BLaER1 (cell line): Measurements from ENCODE around the gene OR2T27.
"Not testable (repeated sequence)": the region's sequence is repeated elsewhere in the genome, so short reads cannot be mapped to it uniquely, and the experiment has no call there.

ENCODE experiments used
- H3K27ac ChIP-seq: shearing (Covaris generic); formaldehyde crosslinking; 2 replicates; pipeline ENCODE4 v1.8.1; 2022
- H3K27me3 ChIP-seq: shearing (Covaris generic); formaldehyde crosslinking; 2 replicates; pipeline ENCODE4 v1.8.1; 2022
- H3K36me3 ChIP-seq: shearing (Covaris generic); formaldehyde crosslinking; 2 replicates; pipeline ENCODE4 v1.8.1; 2022
- H3K4me1 ChIP-seq: shearing (Covaris generic); formaldehyde crosslinking; 2 replicates; pipeline ENCODE4 v1.8.1; 2022
- H3K4me2 ChIP-seq: shearing (Covaris generic); formaldehyde crosslinking; 2 replicates; pipeline ENCODE4 v1.8.1; 2022
- H3K4me3 ChIP-seq: shearing (Covaris generic); formaldehyde crosslinking; 2 replicates; pipeline ENCODE4 v1.8.1; 2022
- H3K9ac ChIP-seq: shearing (Covaris generic); formaldehyde crosslinking; 2 replicates; pipeline ENCODE4 v1.8.1; 2022
- H3K9me3 ChIP-seq: shearing (Covaris generic); formaldehyde crosslinking; 2 replicates; pipeline ENCODE4 v1.8.1; 2022
- H4K20me1 ChIP-seq: shearing (Covaris generic); formaldehyde crosslinking; 2 replicates; pipeline ENCODE4 v1.8.1; 2022
- Cebpa-rat ChIP-seq: shearing (Covaris generic); IDR thresholded peaks from 2 replicates; pipeline ENCODE4 v1.8.1; 2022

Gene OR2T27

DNA sequence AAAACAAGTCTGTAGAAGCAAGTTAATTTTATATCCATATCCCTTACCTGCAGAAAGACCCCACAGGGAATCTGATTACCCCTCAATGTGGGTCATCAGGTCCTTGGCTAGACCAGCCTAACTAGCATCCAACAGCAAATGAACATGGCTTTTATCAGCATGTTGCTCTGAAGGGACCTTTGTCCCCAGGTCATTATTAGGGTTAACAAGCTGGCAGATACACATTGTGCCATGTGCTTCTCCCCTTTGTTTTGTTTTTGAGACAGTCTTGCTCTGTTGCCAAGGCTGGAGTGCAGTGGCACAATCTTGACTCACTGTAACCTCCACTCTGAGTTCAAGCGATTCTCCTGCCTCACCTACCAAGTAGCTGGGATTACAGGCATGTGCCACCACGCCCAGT, 20.3 kb downstream of the OR2T27 start, which contains the start of gene OR2T11:
OR2T11 (minus strand) TSS at position 101 of the 400 bp plus-strand sequence. CDS start 7,963 bp downstream, outside the sequence.
- H3K36me3 ChIP-seq, H4K20me1 ChIP-seq, H3K4me1 ChIP-seq, H3K27ac ChIP-seq, H3K4me3 ChIP-seq, H3K4me2 ChIP-seq, H3K27me3 ChIP-seq, H3K9ac ChIP-seq, H3K9me3 ChIP-seq: not testable (repeated sequence)

DNA sequence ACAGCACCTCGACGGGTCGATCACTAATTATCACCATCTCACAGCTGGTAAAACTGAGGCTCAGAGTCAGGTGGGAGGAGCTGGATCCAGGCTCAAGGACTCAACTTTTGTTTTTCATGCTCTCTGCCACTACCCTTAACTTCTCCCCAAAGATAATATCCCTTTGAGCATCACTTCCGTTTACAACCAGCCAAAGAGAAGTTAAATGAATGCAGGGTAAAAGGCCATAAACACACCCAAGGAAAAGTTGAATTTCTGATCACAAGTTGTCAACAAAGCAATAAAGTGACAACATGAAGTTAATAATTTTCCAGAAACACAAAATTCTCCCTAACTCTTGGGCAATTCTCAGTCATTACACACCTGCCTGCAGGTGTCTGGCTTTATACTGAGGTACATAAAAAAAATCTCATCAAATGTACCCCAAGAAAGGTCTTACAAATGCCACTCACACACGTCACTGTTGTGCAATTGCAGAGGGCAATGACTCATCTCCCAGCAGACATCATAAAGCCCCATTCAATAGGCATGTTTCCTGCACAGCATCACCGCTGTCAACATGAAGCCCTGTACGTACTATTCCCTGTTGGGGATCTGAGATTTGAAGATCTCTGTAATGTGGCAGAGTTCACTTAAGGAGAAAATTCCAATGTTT, 23.8 kb downstream of the OR2T27 start:
- Histone ChIP-seq H3K36me3 (no peaks in the 10 kb centered on the region), H3K9ac (no peak overlapping the region), H4K20me1 (no peaks in the 10 kb centered on the region), H3K4me1 (no peaks in the 10 kb centered on the region), H3K4me2 (no peak overlapping the region), H3K4me3 (no peak overlapping the region), H3K27me3 (no peaks in the 10 kb centered on the region), H3K9me3 (no peaks in the 10 kb centered on the region), H3K27ac (no peak overlapping the region)
- TF ChIP-seq Cebpa-rat, result no peak

DNA sequence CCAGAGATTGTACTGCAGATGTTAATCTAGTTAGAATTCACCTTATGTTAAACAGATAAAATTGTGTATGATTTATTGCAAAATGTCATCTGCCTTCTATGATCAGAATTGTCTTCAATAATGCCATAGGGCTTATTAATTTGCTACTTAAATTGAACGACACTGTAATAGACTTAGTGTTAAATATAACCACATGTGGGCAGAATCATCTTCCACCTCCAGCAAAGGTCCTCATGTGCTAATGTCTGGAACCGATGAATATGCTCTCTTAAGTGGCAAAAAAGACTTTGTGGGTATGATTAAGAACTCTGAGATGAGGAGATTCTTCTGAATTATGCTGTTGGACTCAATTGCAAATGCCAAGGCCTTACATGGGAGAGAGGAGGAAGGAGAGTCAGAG, 24.8 kb downstream of the OR2T27 start:
- no peak for TF ChIP-seq Cebpa-rat
- no peaks in the 10 kb centered on the region for H3K36me3 ChIP-seq
- no peaks in the 10 kb centered on the region for H4K20me1 ChIP-seq
- no peak overlapping the region for H3K4me3 ChIP-seq
- H3K27me3 ChIP-seq, result no peaks in the 10 kb centered on the region
- no peak overlapping the region for H3K4me2 ChIP-seq
- H3K9me3 ChIP-seq, result no peaks in the 10 kb centered on the region
- no peaks in the 10 kb centered on the region for H3K4me1 ChIP-seq
- H3K9ac ChIP-seq, result no peak overlapping the region
- no peak overlapping the region for H3K27ac ChIP-seq

DNA sequence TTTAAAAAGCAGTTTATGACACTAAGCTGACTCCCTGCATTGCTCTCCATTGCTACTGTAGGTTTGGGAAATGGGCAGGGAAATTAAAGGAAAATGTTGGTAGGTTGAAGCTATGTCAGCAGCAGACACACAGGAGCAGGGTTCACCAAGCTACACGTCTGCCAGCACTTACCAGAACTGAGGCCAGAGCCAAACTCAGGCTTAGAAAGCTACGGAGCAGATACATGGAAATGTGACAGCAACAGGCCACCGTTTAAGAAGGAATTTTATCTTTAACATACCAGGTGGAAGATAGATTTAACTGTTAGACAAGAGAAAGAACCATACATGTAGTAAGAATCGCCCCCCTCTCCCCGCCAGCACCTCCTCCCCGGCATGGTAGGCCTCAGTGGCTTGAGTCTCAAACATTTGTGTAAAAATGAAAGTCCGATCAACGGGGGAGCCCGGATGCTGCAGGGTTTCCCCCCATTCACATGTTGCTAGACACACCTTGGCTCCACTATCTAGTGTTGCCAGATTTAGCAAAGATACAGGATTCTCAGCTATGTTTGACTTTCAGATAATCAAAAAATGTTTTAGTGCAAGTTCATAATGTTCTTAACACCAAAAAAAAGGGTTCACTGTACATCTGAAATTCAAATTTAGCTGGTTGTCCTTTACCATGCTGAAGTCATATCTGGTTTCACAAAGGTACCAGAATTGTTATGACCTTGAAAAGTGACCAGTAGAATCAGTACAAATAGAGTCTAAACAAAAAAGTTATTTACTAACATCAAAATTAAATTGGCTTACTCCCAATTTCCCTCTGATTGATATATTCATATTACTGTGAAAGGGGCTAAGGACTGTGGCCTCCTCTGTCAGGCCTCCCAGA, 27.1 kb downstream of the OR2T27 start:
- H3K4me3 ChIP-seq, result no peak overlapping the region

DNA sequence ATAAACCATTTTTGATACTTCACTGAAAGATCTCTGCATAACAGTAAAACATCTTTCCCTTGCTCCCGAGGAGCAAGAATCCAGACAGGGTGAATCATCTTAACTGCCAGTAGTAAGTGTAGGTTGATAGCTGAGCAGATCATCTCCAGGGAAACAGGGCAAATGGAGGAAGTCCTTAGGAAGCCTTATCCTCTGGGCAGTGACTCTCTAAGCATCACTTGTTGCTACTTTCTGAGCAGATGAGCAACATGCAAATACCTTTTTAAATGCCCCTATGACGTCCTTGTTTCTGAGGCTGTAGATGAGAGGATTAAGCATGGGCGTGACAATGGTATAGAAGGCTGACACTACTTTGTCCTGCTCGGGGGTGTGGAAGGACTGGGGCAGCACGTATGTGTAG, 29.4 kb downstream of the OR2T27 start:
- Histone ChIP-seq H3K4me1 (no peaks in the 10 kb centered on the region), H3K9ac (no peak overlapping the region), H4K20me1 (no peaks in the 10 kb centered on the region), H3K9me3 (no peaks in the 10 kb centered on the region), H3K27ac (no peak overlapping the region), H3K4me3 (no peak overlapping the region), H3K27me3 (no peaks in the 10 kb centered on the region), H3K36me3 (no peaks in the 10 kb centered on the region), H3K4me2 (no peak overlapping the region)
- no peak for TF ChIP-seq Cebpa-rat

More for the DNA sequence above, 27.1 kb downstream of the OR2T27 start:
- no peaks in the 10 kb centered on the region for H3K27me3 ChIP-seq
- H3K9ac ChIP-seq, result no peak overlapping the region
- no peak for TF ChIP-seq Cebpa-rat
- H3K4me2 ChIP-seq, result no peak overlapping the region
- H4K20me1 ChIP-seq, result no peaks in the 10 kb centered on the region
- H3K9me3 ChIP-seq, result no peaks in the 10 kb centered on the region
- no peak overlapping the region for H3K27ac ChIP-seq
- no peaks in the 10 kb centered on the region for H3K36me3 ChIP-seq
- no peaks in the 10 kb centered on the region for H3K4me1 ChIP-seq

DNA sequence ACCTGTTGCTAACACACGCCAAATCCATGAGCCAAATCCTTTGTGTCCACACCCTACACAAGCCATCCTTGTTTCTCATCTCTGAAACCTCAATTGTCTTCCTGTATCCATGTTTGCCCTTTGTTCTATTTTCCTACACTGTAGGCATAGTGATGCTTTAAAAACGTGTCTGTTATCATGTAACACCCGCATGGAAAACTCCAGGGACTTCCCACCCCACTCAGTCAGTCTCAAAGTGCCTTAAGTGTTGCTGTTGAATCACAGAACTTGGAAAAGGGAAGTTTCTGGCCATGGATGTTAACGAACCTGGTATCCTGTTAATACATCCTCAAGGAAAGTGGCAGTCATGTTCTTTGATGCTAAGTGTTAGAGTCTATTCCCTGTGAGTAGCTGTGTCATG, 30.2 kb downstream of the OR2T27 start:
- no peaks in the 10 kb centered on the region for H3K9me3 ChIP-seq
- no peak for TF ChIP-seq Cebpa-rat
- no peak overlapping the region for H3K27ac ChIP-seq
- H3K27me3 ChIP-seq, result no peaks in the 10 kb centered on the region
- H3K4me2 ChIP-seq, result no peak overlapping the region
- H3K4me1 ChIP-seq, result no peaks in the 10 kb centered on the region
- no peaks in the 10 kb centered on the region for H3K36me3 ChIP-seq
- no peak overlapping the region for H3K9ac ChIP-seq
- no peaks in the 10 kb centered on the region for H4K20me1 ChIP-seq
- H3K4me3 ChIP-seq, result no peak overlapping the region

DNA sequence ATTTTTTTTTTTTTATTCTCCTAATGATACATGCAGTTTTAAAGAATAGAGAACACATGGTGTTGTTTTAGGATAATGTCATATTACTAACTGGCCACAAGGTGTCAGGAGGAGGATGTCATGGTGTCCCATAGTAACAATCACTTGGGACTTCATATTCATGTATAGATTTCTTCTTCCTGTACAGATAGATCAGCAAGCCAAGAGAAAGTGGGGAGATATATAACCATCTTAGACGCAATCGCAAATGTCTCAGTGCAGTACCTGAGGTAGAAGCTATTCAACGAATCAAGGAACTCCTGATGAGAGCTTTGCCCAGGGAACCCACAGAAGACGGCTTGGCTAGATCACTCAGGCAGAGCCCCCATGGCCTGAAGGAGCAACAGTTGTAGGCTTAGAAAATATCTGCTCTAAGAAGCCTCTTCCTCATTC, 32.7 kb downstream of the OR2T27 start:
- no peaks in the 10 kb centered on the region for H3K9me3 ChIP-seq
- no peaks in the 10 kb centered on the region for H4K20me1 ChIP-seq

DNA sequence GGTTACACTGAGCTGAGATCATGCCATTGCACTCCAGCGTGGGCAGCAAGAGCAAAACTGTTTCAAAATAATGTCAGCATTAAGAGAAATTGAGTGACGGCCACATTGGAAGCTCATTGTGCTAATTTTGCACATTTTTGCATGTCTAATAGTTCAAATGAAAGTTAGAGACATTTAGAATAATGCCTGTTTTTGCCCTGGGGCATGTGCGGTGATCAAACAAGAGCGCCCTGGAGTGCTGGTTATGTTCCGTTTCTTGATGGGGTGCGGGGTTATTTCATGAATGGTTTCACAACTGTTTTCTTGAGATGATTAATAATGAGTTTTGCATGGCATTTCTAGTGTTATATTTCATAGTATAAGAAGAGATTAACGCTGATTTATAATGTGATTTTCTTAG, 33.6 kb downstream of the OR2T27 start:
- Histone ChIP-seq H3K27me3 (no peaks in the 10 kb centered on the region), H3K4me2 (no peak overlapping the region), H3K4me3 (no peak overlapping the region), H3K4me1 (no peaks in the 10 kb centered on the region), H4K20me1 (no peaks in the 10 kb centered on the region), H3K36me3 (no peaks in the 10 kb centered on the region), H3K9ac (no peak overlapping the region), H3K27ac (no peak overlapping the region), H3K9me3 (no peaks in the 10 kb centered on the region)
- TF ChIP-seq Cebpa-rat, result no peak

More for the DNA sequence above, 32.7 kb downstream of the OR2T27 start:
- no peak overlapping the region for H3K9ac ChIP-seq
- no peaks in the 10 kb centered on the region for H3K27me3 ChIP-seq
- no peak overlapping the region for H3K4me2 ChIP-seq
- no peaks in the 10 kb centered on the region for H3K4me1 ChIP-seq
- no peak overlapping the region for H3K27ac ChIP-seq
- no peak for TF ChIP-seq Cebpa-rat
- no peaks in the 10 kb centered on the region for H3K36me3 ChIP-seq
- no peak overlapping the region for H3K4me3 ChIP-seq

DNA sequence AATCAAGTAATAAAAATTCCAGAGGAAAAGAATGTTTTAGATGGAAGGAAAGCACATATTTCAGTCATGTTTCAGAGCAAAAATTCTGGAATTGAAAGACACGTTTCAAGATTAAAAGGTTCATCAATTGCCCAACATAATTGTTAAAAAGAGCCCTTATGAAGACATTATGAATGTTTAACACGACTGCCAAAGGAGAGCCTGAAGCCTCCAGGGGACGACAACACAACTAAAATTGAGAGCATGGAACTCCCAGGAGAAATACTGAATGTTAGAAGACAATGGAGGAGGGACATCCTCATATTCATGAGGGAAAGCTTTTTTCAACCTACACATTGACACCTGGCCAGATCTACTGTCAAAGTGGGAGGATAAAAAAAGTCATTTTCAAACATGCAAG, 36.5 kb downstream of the OR2T27 start:
- H3K4me3 ChIP-seq, result no peak overlapping the region
- H3K27me3 ChIP-seq, result no peaks in the 10 kb centered on the region
- no peaks in the 10 kb centered on the region for H3K36me3 ChIP-seq
- no peak for TF ChIP-seq Cebpa-rat
- no peaks in the 10 kb centered on the region for H3K4me1 ChIP-seq
- no peaks in the 10 kb centered on the region for H3K9me3 ChIP-seq
- no peak overlapping the region for H3K9ac ChIP-seq
- H3K27ac ChIP-seq, result no peak overlapping the region
- no peaks in the 10 kb centered on the region for H4K20me1 ChIP-seq
- no peak overlapping the region for H3K4me2 ChIP-seq

DNA sequence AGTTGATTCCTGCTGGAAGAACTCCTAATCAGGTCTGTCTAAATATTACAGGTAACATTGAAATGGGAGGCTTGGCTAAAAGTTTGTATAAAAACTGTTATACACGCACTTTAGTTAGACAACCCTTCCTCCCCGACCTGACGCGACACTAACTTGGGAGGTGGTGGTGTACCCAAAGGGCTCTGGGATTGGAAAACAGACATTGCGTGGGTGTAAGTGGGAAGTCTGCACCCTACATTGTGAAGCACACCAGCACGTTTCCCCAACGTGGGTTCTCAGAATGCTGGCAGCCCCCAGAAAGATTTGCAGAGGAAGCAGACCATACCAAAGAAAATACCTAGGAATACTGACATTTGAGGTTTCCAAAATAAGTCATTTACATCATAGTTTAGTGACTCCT, 37.2 kb downstream of the OR2T27 start:
- no peak overlapping the region for H3K4me3 ChIP-seq
- no peak for TF ChIP-seq Cebpa-rat

More for the DNA sequence above, 37.2 kb downstream of the OR2T27 start:
- no peaks in the 10 kb centered on the region for H3K4me1 ChIP-seq
- no peak overlapping the region for H3K27ac ChIP-seq
- no peak overlapping the region for H3K4me2 ChIP-seq
- H4K20me1 ChIP-seq, result no peaks in the 10 kb centered on the region
- H3K36me3 ChIP-seq, result no peaks in the 10 kb centered on the region
- H3K9ac ChIP-seq, result no peak overlapping the region
- H3K9me3 ChIP-seq, result no peaks in the 10 kb centered on the region
- no peaks in the 10 kb centered on the region for H3K27me3 ChIP-seq
